Esophagus squamous epithelium (tissue), 5 donors: ENCODE data around the gene DLG3. TPM values are rescaled to one million over a fixed set of nuclear protein-coding genes. Genes with fewer than 3 reads are reported as not detected.

Experiments
- DNase-seq: peaks from one replicate; lab custom pipeline; 2025; lab: John Stamatoyannopoulos, UW
- H3K27ac ChIP-seq, 4 donors: fragments of 200-600 bp; sonication (generic); one replicate each; pipeline ENCODE4 v1.5.1; 2016 to 2019; ENCODE audit warnings: mild to moderate bottlenecking in 1 of 4
- H3K27me3 ChIP-seq, 4 donors: fragments of 200-600 bp; sonication (generic); 1 replicate in 3 of 4; 2 replicates in 1 of 4; pipeline versions ENCODE4 v1.5.1 to v1.6.0; 2017 to 2021; ENCODE audit warnings: antibody characterized with exemption in 1 of 4
- H3K36me3 ChIP-seq, 3 donors: fragments of 200-600 bp; sonication (generic); one replicate each; pipeline ENCODE4 v1.5.1; 2016 to 2019
- H3K4me1 ChIP-seq, 3 donors: fragments of 200-600 bp; sonication (generic); one replicate each; pipeline ENCODE4 v1.5.1; 2017 to 2019
- H3K4me3 ChIP-seq, 4 donors: fragments of 200-600 bp; sonication (generic); 1 replicate in 3 of 4; 2 replicates in 1 of 4; pipeline ENCODE4 v1.5.1; 2016 to 2019; ENCODE audit warnings: mild to moderate bottlenecking in 2 of 4, moderate library complexity in 1 of 4
- H3K9me3 ChIP-seq, 3 donors: fragments of 200-600 bp; sonication (generic); one replicate each; pipeline ENCODE4 v1.5.1; 2016 to 2019
- CTCF ChIP-seq, 6 experiments: fragments of 450-650 bp in 4 of 6; fragments of 200-600 bp in 2 of 6; sonication (generic) in 2 of 6; IDR thresholded peaks; one replicate each; pipeline ENCODE4 v1.5.1; 2016 to 2019; ENCODE audit warnings: antibody characterized with exemption in 6 of 6, mild to moderate bottlenecking in 4 of 6, moderate library complexity in 4 of 6
- POLR2A ChIP-seq, 4 donors: fragments of 450-650 bp; IDR thresholded peaks; one replicate each; pipeline ENCODE4 v1.6.1; 2017; ENCODE audit warnings: antibody characterized with exemption in 4 of 4, mild to moderate bottlenecking in 4 of 4, moderate library complexity in 3 of 4
- WGBS, 2 donors: methylation state at CpG; one replicate each; pipeline ENCODE4 v1.1.5; 2018; 5-methylcytosine and 5-hydroxymethylcytosine counted together
- intact Hi-C: fragments of 100-400 bp; cut with DNase I; formaldehyde crosslinking; loops from one replicate; pipeline ENCODE4 v1.15.0; 2022
- total RNA-seq, 4 donors: library from RNA; depleted of rRNA; stranded (reverse); fragments of >200 nt; gene quantifications; one replicate each; pipeline ENCODE4 v1.1.0, GENCODE V29; 2016
- donor health status: DM: yes; HTN: yes; CAD: no.

Gene DLG3
- total RNA-seq, 4 donors from 2014 or later: 20.8 to 36.7 (median 28.3) TPM

DNA sequence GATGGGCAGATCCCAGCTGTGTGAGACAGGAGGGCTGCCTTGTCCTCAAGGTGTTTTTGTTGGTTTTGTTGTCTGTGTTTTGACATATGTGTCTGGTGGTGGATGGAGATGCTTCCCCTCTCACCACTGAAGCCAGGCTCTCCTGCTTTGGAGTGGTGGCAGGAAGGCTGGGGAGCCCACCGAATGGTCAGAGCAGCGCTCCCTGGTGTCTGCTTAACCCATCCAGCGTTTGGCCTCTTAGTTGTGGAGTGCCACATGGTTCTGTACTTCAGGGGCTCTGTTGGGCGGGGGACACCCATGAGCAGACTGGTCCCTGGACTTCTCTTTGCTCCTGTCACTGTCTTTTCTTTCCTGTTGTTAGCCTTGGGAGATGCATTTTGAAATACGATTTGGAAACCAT, 51.9 kb downstream of the DLG3 start:
- intact Hi-C loops: no loop called here
- peaks cover 0 to 100% (median 7%) of the 10 kb centered on the region in 3 donors for H3K36me3 ChIP-seq
- no peak for DNase-seq
- WGBS, 2 donors: 69 to 80% methylated on average over 1 to 4 of the region's 5 CpGs
- TF ChIP-seq CTCF (IDR thresholded peaks at IDR 0.05) (no peak), POLR2A (IDR thresholded peaks at IDR 0.05) (no peak)
- H3K4me3 ChIP-seq: no peak overlapping the region
- no peaks in the 10 kb centered on the region for H3K4me1 ChIP-seq
- no peaks in the 10 kb centered on the region for H3K27me3 ChIP-seq
- H3K9me3 ChIP-seq: no peaks in the 10 kb centered on the region
- H3K27ac ChIP-seq: no peak overlapping the region

GRCh38 chrX:70497026-70497425, 52.4 kb downstream of the DLG3 start:
- no peak for DNase-seq
- H3K36me3 ChIP-seq: peaks cover 0 to 100% (median 7%) of the 10 kb centered on the region in 3 donors
- no peak overlapping the region for H3K4me3 ChIP-seq
- WGBS, 2 donors: 67 to 86% methylated on average over 1 to 3 of the region's 3 CpGs
- H3K9me3 ChIP-seq: no peaks in the 10 kb centered on the region
- intact Hi-C loops: no loop called here
- no peaks in the 10 kb centered on the region for H3K27me3 ChIP-seq
- no peak for TF ChIP-seq CTCF (IDR thresholded peaks at IDR 0.05)
- no peak for TF ChIP-seq POLR2A (IDR thresholded peaks at IDR 0.05)
- H3K4me1 ChIP-seq: no peaks in the 10 kb centered on the region
- H3K27ac ChIP-seq: no peak overlapping the region

DNA sequence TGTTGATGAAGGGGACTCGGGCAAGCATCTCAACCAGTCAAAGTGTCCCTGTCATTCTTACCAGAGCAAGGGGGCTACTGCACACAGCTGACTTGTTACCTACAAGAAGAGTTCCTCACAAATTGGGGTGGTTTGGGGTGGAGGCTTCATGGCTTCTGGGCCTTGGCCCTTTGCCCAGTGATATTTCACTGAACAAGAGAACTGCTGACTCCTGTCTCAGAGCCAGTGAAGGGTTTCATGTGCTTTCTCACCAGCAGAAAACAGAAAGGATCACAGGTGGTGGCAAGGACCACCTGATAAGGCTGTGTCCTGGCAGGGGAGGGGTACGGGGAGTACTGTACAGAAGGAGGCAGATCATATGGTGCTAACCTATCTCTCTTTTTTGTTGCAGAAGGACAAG, 53.5 kb downstream of the DLG3 start:
- Histone ChIP-seq H3K27ac (no peak overlapping the region), H3K4me3 (no peak overlapping the region), H3K9me3 (no peaks in the 10 kb centered on the region), H3K4me1 (no peaks in the 10 kb centered on the region), H3K36me3 (peaks cover 0 to 100% (median 5%) of the 10 kb centered on the region in 3 donors), H3K27me3 (no peaks in the 10 kb centered on the region)
- intact Hi-C loops: no loop called here
- WGBS, 2 donors: 60 to 100% methylated on average over 1 of the region's 2 CpGs
- no peak for TF ChIP-seq POLR2A (IDR thresholded peaks at IDR 0.05)
- TF ChIP-seq CTCF (IDR thresholded peaks at IDR 0.05): no peak
- DNase-seq: no peak

DNA sequence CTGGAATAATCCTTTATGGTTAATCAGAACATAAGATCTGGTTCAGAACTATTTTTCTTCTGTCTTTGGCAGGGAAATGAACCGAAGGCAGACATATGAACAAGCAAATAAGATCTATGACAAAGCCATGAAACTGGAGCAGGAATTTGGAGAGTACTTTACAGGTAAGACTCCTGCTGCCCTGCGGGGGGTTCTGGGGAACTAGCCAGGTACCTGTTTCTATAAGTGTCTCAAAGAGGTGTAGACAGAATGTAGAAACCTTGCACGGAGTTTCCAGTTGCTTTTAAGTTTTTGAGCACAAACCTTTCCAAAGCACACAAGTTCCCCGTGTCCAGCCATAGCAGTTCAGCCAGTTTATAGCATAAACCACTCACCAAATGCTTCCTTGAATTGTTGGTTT, 56.2 kb downstream of the DLG3 start:
- WGBS, 2 donors: 90% methylated on average over 3 to 4 of the region's 4 CpGs
- intact Hi-C loops: no loop called here
- no peaks in the 10 kb centered on the region for H3K27me3 ChIP-seq
- H3K4me1 ChIP-seq: no peaks in the 10 kb centered on the region
- TF ChIP-seq CTCF (IDR thresholded peaks at IDR 0.05): no peak
- no peak for DNase-seq
- H3K4me3 ChIP-seq: no peak overlapping the region
- peaks cover 0 to 89% (median 0%) of the 10 kb centered on the region in 3 donors for H3K36me3 ChIP-seq
- H3K27ac ChIP-seq: no peak overlapping the region
- no peaks in the 10 kb centered on the region for H3K9me3 ChIP-seq

DNA sequence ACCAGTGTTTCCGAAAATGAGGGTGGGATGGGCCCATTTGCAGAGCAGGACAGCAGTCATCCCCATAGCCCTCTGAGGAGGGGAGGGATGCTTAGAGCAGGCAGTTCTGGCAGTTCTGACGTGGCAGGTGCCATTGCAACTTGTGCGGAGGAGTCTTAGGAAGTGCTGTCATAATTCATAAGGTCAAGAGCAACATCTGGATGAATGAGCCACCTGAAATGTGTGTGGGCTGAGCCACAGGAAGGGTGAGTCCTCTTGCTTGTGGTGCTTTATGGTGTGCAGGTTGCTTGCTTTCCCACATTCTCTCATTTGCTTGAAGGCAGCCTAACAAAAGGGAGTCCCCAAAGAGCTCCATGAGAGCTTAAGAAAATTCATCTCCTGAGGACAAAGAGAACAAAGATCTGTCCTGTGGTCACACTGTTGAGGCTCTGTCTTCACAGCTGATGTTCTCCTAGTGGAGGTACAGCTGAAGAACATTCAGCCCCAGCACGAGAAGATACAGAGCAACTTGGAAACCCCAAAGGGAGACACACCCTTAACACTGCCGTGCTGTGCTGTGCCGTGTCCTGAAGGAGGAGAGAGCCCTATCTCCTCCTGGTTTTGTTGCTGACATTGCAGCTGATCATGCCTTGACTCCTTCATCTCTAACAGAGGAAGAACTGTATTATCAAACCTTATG, 60.3 kb downstream of the DLG3 start:
- H3K4me3 ChIP-seq: no peak overlapping the region
- no peaks in the 10 kb centered on the region for H3K9me3 ChIP-seq
- H3K4me1 ChIP-seq: no peaks in the 10 kb centered on the region
- H3K27ac ChIP-seq: no peak overlapping the region
- intact Hi-C loops: no loop called here
- no peak for DNase-seq
- TF ChIP-seq CTCF (IDR thresholded peaks at IDR 0.05): no peak
- TF ChIP-seq POLR2A (IDR thresholded peaks at IDR 0.05): no peak
- no peaks in the 10 kb centered on the region for H3K27me3 ChIP-seq
- H3K36me3 ChIP-seq: peaks cover 0 to 48% (median 0%) of the 10 kb centered on the region in 3 donors
- 71 to 85% methylated on average over 3 to 6 of the region's 6 CpGs for WGBS, 2 donors
